HG03354 (cell line): ENCODE data around the gene TP53TG5.

Source experiments
- ATAC-seq: cut with Tn5 transposase; IDR thresholded peaks from one replicate; pipeline ENCODE4 v1.9.1; 2021; ENCODE audit warnings: mild to moderate bottlenecking; ENCODE audit not compliant: unreplicated experiment, poor library complexity, severe bottlenecking

The TP53TG5 gene

DNA sequence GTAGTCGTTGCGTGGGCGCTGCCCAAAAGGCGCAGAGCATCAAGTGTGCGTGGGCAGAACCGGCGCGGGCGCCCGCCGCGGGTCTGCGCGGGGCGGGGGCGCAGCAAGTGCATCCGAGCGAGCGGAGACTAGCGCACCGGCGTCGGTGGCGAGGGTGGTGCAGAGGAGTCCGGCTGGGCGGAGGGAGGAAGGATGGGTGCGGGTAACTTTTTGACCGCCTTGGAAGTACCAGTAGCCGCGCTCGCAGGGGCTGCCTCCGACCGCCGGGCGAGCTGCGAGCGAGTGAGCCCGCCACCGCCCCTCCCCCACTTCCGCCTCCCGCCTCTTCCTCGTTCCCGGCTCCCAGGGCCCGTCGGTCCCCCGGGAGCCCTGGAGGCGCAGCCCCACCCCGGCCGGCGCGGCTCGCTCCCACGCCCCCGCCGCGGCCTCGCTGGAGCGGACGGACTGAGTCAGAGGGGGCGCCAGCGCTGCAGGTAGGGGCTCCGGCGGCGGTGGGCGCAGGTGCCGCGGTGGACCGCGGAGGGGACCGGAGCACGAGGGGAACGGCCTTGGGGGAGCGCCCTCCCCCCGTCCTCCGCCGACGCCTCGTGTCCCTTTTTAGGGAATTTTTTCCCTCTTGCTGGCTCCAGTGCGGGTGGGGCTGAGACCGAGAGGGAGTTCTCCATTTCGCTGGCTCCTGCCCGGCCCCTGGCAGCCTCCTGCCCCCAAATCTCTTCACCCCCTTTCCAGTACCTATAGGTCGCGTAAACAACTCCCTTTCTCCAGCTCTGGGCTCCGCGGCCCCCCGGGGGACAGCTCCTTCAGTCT is 28.3 kb upstream of the TP53TG5 start:
- ATAC-seq = peak; percentile 49

DNA sequence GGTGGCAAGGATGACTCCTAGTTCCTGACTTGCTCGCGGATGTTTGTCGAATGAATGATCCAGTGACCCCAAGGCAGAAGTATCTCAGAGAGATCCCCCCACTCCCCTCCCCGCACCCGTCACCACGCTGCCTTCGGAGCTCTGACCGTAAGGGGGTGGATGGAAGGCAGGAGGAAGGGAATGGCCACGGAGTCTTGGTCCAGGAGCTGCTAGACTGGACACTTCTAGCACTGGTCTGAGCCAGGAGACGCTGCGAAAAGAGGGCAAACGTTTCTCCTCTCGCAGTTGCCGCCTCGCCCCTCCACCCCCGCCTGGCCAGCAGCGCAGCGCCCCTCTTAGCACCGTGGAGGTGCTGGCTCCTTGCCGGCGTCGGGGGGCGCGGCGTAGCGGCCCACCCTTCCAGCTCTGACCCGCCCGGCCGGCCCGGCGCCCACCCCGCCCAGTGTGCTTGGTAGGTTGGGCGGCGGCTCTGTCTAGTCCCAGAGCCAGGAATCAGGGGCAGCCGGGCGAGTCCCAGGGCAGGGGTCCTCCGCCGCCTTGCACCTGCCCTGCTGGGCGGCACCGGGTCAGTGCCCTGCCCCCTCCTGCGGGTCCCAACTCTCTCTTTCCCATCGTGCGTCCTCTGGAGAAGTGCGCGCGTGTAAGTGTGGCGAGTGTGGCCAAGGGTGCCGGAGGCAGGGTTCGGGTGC is 27.6 kb upstream of the TP53TG5 start:
- ATAC-seq = peak; percentile 26

DNA sequence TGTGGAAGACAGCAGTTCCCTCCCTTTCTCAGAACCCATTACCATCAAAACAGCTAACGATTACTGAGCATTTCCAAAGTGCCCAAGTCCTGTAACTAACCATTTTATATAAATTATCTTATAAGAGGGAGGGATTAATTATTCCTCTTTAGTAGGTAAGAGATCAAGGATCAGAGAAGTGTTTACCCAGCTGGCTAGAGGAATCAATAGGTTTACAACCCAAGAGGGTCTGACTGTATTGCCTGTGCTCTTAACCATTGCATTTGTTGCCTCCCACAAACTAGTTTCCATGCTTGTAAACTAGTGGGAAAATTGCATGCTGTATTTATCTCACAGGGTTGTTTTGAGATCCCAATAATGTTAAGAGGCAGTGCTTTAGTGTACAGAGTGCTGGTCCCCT is 26.3 kb upstream of the TP53TG5 start:
- no peak for ATAC-seq

DNA sequence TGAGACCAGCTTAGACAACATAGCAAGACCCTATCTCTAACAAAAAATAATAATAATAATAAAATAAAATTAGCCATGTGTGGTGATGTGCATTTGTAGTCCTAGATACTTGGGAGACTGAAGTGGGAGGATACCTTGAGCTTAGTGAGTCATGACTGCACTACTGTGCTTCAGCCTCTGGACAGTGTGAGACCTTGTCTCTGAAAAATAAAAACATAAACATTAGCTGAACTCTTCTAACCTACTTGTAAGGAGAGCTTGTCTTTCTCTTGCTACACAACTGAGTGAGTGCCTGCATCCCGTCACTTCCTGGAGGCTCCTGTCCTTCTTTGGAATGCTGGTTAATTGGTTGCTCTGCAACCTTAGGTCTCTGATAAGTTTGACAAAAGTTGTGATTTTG is 24.8 kb upstream of the TP53TG5 start:
- no peak for ATAC-seq

DNA sequence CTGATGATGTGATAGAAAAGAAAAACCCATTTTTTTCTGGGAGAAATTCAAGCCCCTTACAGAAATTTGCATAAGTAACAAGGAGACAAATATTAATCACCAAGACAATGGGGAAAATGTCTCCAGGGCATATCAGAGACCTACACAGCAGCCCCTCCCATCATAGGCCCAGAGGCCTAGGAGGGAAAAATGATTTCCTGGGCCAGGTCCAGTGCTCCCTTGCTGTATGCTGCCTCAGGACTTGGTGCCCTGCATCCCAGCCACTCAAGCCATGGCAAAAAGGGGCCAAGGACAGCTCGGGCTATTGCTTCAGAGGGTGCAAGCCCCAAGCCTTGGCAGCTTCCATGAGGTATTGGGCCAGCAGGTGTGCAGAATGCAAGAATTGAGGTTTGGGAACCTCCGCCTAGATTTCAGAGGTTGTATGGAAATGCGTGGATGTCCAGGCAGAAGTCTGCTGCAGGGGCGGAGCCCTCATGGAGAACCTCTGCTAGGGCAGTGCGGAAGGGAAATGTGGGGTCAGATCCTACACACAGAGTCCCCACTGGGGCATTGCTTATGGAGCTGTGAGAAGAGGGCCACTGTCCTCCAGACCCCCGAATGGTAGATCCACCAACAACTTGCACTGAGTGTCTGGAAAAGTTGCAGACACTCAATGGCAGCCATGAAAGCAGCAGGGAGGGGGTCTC is 22.4 kb upstream of the TP53TG5 start:
- no peak for ATAC-seq

DNA sequence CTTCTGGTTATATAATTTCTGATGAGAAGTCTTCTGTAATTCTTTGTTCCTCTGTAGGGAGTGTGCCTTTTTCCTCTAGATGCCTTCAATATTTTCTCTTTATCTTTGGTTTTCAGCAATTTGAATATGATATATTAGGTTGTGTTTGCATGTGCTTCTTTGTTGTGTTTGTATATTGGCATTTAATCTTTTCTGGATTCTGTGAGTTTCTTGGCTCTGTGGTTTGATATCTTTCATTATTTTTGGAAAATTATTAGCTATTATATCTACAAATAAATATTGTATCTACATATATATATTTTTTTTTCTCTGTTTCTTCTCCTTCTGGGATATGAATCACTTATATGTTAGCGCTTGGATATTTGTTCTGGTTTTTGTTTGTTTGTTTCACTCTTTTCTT is 20.9 kb upstream of the TP53TG5 start:
- ATAC-seq = no peak

DNA sequence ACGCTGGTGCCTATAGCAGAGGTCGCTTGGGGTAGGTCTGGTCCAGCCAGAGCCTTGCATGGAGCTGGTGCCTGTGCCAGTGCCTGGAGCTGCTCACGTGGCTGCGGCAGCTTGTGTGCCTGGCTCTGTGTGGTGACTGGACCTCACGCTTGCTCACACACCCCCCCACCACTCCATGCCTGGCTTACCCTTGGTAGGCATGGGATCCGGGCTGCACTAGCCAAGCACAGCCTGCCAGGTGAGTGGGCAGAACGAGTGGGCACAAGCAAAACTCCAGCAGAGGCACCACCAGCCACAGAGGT is 16.9 kb upstream of the TP53TG5 start:
- ATAC-seq = no peak

DNA sequence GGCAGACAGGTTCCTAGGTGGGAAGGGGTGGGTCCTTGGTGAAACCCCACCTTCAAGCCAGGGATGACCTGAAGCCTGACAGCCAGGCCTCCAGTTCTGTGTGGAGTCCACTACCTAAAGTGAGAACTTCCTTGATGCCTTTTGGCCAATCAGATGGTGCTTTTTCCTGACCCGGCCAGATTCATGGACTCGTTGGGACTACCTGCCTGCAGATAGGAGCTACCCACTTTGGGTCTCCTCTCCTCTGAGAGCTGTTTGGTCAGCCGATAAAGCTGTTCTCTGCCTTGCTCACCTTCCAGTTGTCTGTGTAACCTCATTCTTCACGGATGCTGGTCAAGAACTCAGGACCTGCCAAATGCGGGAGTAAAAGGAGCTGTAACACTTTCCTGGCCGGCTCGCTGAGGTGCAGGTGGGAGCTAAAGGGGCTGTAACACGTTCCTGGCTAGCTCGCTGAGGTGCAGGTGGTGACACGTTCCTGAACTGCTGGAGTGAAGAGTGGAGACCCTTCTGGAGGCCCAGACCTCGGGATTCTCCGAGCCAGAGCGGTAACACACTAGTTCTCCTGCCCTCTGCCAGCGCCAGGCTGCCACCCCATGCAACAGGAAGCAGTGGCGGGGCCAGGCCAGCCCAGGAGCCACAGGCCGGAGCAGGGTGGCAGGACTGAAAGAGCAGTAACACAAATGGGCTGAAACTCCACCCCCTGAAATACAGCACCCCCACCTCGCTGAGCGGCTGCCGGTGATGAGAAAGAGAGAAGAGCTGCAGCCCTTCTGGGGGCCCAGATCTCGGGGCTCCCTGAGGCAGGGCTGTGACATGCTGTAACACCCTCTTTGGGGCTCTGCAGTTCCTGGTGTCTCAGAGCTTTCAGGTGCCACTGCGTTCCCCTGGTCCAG is 16.3 kb upstream of the TP53TG5 start:
- ATAC-seq = no peak

DNA sequence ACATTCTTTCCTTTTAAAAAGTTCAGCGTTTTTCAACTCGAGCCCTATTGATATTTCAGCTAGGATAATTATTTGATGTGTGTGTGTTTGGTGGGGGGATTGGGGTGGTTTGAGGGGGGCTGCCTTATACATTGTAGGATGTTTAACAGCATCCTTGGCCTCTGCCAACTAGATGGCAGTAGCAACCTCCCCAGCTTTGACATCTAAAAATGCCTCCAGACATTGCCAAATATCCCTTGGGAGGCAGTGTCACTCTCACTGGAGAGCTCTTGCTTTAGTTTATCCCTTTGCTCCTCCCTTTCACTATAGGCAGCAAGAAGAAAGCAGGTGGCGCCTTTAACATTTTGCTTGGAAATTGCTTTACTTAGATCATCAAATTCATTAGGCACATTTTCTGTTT is 14.6 kb upstream of the TP53TG5 start:
- no peak for ATAC-seq

DNA sequence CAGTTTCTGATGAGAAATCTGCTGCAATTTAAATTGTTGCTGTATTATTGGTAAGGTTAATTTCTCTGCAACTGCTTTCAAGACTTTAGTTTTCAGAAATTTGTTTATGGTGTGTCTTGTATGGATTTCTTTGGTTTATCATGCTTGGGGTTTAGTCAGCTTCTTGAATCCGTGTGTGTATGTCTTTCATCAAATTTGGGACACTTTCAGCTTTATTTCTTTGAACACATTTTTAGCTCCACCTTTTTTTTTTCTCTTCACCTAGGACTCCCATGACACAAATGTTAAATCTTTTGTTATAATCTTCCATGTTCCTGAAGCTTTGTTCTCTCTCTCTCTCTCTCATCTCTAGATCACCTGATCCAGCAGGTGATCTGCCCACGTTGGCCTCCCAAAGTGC is 13.4 kb upstream of the TP53TG5 start:
- ATAC-seq = no peak

DNA sequence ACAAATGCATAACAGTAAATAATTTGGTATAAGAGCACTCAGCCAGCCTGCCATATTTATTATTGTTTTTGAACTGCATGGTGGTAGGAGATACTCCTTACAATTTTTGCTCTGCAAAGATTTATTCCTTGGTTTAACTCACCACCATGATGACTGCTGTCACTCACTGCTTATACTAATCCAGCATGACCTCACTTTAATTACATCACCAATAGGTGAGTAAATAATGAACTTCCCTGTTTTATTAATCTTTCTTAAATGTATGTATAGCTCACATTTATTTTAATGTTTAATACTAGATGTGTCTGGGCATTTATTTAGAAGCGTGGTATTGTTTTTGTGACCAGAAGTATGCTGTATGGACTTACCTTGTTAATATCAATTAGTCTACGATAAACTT is 12.8 kb upstream of the TP53TG5 start:
- no peak for ATAC-seq

DNA sequence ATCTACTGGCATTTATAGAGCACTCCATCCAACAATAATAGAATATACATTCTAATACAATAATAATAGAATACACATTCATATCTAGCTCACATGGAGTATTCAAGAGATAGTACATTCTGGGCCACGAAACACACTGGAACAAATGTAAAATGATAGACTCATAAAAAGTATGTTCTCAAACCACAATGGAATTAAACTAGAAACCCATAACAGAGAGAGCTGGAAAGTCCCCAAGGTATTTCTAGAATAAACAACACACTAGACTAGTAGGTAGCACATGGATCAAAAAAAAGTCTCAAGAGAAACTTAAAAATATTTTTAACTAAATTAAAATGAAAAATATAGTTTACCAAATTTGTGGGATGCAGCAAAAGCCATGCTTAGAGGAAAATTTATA is 9.1 kb upstream of the TP53TG5 start:
- ATAC-seq = no peak

DNA sequence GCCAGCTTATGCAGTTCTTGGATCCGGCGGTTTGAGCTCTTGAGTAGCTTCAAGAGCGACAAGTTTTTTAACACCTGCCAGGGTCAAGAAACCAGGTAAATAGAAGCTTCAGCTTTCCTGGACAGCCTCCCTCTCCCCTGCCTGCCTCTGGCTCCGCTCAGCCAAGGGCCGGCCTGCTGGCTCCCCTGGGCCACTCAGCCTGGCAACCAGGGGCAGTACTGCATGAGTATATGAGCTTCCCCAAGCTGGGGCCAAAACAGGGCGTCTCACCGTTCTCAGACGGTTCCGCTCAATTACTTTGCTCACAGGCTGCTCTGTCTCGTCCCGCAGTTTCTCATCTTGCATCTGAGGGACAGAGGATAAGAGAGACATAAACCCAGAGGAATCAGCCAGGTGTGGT is 856 bp downstream of the TP53TG5 start:
- ATAC-seq = no peak

DNA sequence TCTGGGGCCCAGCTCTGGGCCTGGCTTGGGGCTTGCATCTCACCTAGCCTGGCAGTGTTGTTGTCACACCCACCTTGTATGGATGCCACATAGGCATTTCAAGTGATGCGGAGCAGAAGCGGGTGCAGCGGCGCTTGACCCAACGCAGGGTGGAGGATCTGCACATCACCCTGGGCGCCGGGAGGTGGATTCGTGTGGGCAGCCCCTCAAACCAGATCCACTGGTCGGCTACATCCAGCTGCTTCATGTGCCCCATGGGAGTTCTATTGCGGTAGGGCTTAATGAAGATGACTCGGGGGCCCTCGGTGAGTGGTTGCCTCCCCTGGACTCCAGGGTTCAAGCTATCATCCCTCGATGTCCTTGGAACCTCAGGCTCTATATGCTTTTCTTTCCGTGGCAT is 3.2 kb downstream of the TP53TG5 start:
- ATAC-seq = no peak

DNA sequence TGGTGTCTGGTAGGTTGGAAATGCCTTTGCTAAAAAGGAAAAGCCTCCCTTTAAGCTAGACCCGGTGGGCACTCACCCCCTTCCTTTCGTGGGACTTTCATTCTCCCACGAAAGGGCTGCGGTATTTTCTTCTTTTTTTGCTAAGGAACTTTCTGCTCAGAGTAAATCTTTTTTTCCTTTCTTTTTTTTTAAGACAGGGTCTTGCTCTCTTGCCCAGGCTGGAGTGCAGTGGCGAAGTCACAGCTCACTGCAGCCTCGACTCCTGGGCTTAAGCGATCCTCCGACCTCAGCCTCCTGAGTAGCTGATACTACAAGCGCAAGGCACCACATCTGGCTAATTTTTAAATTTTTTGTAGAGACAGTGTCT is 4.0 kb downstream of the TP53TG5 start:
- ATAC-seq = no peak

DNA sequence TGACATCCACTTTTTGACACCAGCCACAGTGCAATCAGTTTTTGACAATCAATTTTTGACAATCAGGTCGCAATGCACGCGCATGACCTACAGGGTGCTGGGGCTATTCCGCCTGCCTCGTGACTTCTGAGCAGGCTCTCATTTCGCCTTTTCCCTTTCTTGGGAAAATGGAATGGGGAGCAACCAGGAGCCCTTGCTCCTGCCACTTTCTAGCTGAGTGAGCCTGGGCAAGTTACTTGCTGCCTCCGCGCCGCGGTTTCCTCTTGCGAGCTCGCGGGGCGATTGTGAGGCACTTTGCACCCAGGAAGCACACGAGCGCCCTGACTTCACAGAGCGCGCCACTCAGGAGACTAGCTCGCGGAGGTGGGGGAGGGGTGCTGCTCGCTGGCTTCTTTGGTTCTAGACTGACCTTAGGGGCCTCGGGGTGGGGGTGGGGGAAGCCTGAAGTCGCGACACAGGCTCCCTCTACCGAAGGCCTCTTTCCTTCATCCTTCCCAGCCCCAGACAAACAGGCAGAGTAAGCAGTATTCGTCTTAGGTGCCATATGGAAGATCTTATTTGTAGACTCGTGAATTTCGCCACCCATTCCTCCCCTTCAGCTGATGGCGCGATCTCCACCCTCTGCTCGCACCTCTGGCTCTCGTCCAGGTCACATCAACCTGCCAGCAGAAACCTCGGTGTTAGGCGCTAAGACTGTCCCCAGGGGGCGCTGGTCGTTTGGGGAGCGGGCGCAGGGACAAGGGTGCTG is 4.6 kb downstream of the TP53TG5 start:
- ATAC-seq = peak; percentile 83

DNA sequence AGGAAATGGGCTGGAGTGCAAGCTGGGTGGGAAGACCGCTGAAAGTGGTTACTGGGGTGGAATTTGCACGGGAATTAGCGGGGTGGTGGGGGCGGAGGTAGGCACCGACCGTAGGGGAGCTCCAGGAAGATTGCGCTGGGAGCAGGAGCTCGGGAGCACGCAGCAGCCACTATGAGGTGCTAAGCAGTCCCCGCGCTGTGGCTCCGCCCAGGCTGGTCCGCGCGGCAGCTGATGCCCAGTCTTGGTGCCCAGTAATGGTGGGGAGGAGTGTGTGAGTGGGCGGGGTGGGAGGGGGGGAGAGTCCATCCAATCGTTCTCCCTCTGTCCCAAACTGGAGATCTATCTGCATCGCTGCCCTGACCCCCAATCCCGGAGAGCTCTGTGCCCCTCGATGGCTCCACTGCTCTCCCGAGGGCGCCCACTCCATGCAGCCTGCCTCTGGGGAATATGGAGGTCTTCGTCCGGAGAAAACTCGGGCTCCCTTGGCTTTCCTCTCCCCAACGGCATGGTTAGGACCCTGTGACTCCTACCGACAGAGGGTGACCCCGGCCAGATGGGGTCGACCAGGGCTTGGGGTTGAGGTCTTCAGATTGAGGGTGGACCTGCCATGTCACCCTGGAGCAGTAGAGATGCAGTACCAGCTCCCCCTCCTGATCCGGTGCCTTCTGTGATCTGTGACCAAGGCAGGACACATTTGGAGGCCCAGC is 5.3 kb downstream of the TP53TG5 start:
- no peak for ATAC-seq

DNA sequence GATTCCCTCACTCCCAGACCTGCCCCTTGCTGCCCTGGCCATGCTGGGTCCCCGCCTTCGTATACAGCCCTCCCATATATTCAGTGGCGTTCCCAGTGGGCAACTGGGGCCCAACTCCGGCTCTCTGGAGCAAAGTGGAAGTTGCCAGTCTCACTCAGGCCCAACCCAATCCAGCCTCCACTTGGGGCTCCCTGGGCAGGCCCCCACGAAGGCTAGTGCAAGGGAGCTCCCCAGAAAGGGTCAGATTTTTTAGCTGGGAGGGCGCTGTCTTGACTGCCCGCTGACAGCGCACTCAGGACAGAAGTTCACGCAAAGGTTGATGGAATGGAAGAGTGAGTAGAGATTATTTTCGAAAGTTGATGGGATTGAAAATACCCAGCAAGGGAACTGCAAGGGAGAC is 5.9 kb downstream of the TP53TG5 start:
- no peak for ATAC-seq

DNA sequence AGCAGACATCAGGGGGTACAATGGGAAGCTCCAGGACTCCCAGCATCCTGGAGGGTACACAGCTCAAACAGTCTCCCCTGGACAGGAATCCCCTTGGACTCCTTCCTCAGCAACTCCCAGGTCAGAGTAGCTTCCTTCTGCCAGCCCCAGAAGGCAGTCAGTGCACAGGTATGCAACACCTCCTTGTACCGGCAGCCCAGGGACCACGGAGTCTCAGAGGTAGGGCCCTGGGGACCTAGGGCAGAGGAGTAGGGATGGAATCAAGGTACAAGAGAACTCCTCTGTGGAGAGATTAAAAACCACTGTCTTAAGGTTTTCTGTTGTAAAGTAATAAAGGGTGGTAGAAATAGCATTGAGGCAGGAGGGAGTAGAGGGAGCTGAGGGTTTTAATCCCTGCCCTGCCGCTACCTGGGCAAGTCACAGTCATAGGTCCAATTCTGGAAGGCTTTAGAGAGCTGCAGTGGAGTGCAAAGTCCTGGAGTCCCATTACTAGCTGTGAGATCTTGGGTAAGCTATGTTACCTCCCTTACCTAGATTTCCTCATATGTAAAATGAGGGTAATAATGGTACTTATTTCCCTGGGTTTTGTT is 7.5 kb downstream of the TP53TG5 start:
- no peak for ATAC-seq
